LNCaP clone FGC (cell line): ENCODE measurements around the gene PIEZO1.

Experiments
- DNase-seq: peaks from one replicate; pipeline ENCODE4 v3.0.0-alpha.2; 2011; ENCODE audit warnings: low read depth
- H3K4me3 ChIP-seq: 2 replicates; pipeline ENCODE4 v1.5.1; 2011; ENCODE audit warnings: mild to moderate bottlenecking, low read depth, low read length, control low read depth
- CTCF ChIP-seq: IDR thresholded peaks from 2 replicates; pipeline ENCODE4 v1.5.1; 2012; ENCODE audit warnings: mild to moderate bottlenecking; ENCODE audit not compliant: control insufficient read depth, insufficient read depth; ENCODE audit errors: extremely low read depth

PIEZO1 gene

GRCh38 chr16:88732172-88732960, 52.7 kb downstream of the PIEZO1 start:
- TF ChIP-seq CTCF, result no peak
- no peak for DNase-seq
- no peak overlapping the region for H3K4me3 ChIP-seq

DNA sequence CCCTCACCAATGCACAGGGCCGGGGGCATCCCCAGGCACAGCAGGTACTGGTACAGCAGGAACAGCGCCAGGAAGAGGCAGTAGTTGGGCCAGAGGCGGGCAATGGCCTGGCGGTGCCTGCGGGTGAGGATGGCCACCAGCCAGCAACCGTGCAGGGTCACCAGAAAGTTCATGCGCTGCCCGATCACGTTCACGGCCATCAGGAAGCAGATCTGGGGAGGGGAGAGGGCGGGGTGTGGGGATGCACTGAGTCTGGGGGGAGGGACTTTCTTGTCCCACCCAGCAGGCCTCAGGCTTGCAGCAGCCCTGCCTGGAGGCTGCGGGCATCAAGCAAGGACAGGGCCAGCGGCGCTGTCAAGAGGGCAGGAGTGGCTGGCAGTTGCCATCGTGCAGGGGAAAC, 53.3 kb downstream of the PIEZO1 start:
- DNase-seq, result no peak
- TF ChIP-seq CTCF, result no peak
- no peak overlapping the region for H3K4me3 ChIP-seq

- no peak for DNase-seq
- no peak overlapping the region for H3K4me3 ChIP-seq
- no peak for TF ChIP-seq CTCF
These were observed 54.1 kb downstream of the PIEZO1 start for GRCh38 chr16:88730632-88731607.

DNA sequence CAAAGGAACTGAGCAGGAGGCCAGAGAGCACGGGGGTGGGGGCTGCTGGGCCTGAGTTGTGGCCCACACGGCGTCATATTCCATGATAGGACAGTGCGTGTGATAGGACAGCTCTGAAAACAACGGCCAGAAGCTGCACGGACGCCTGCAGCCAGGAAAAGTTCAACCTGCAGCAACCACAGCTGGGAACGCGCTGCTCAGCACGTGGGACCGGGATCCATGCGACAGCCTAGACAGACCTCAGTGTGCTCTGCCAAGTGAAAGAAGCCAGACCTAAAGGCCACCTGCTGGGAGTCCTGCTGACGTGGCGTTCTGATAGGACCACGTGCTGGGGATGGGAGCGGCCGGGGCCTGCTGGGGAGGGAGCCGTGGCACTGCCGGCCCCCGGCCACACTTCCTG, 57.1 kb downstream of the PIEZO1 start:
- DNase-seq, result peak; percentile 89
- TF ChIP-seq CTCF, result no peak
- H3K4me3 ChIP-seq, result no peak overlapping the region

GRCh38 chr16:88726981-88727380, 58.0 kb downstream of the PIEZO1 start:
- H3K4me3 ChIP-seq, result no peak overlapping the region
- no peak for DNase-seq
- TF ChIP-seq CTCF, result no peak

DNA sequence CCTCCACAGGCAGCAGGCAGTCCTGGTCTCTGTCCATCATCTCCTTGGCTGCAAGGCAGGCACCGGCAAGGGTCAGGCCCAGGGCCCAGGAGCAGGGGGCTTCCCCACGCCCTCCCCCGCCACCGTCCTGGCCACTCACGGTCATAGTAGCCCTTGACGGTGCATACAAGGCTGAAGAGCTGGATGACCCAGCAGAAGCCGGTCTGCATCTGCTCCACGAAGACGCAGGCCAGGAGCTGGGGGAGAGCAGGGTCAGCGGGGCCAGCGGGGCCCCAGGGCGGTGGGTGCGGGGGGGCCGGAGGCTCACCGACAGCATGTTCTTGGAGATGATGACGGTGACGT, 58.6 kb downstream of the PIEZO1 start:
- no peak overlapping the region for H3K4me3 ChIP-seq
- no peak for DNase-seq
- no peak for TF ChIP-seq CTCF
